HG03159 (cell line): ENCODE results near the gene WDPCP.
"Not testable (repeated sequence)": the region's sequence is repeated elsewhere in the genome, so short reads cannot be mapped to it uniquely, and the experiment has no call there.

Experiments used
- ATAC-seq: cut with Tn5 transposase; IDR thresholded peaks from one replicate; pipeline ENCODE4 v1.9.1; 2021; ENCODE audit warnings: mild to moderate bottlenecking, moderate library complexity; ENCODE audit not compliant: unreplicated experiment

The WDPCP gene

DNA sequence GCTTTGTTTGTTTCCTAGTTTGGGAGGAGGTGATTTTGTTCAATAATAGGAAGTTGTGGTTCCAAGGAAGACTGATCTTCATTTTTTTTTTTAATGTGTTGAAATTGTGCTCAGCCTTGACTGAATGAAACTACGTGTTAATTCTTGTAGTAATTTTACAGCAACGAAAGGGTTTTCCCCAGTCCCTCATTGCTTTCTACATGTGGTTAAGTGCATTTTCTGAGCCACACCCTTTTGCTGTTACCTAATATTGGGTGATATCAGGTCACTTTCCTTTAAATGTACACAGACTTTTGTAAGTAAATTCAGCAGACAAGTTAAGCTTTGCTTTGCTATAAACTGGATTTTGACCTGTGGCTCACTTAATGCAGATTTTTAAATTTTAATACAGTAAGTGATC is 464.1 kb downstream of the WDPCP start:
- ATAC-seq, result peak; percentile 78

DNA sequence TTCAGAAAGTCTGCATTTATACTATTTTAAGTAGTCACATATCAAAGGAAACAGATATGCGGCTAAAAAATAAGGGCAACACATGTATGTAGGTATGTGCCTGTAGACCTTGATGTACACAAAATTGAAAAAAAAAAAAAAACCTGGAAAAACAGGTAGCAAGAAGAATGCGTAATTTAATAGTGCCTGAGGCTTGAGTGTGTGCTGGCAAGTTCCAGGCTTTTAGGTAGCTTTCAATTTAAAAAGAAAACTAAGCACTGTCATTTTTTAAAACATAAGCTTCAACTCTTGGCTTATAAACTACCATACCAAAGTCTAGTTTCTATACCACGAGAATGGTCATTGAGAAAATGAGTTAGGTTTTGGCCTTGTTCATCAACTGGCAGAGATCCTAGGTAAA is 465.4 kb downstream of the WDPCP start:
- ATAC-seq, result no peak

DNA sequence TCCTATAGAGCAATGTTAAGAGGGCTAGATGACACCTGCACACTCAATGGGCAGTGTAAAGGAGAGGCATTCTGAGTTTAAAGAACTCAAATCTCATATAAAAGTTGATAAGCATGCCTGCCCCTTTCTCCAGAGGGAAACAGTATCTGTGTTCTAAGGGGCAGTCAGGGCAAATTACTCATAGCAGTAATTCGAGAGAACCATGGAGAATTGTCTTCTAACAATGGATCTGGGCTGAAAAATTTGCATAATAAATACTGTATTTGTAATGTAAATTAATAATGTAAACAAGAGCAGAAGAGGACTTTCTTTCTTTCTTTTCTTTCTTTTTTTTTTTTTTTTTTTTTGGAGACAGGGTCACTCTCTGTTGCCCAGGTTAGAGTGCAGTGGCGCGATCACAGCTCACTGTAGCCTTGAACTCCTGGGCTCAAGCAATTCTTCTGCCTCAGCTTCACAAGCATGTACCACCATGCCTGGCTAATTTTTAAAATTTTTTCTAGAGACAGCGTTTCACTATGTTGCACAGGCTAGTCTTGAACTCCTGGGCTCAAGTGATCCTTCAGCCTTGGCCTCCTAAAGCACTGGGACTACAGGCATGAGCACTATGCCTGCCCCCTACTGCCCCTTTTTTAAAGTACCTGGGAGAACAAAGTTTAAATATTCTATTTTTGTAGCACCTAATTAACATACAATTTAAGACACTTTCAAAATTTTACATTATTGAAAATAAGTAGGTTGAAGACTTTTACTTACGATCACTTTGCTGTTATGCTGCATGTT is 467.0 kb downstream of the WDPCP start:
- no peak for ATAC-seq

DNA sequence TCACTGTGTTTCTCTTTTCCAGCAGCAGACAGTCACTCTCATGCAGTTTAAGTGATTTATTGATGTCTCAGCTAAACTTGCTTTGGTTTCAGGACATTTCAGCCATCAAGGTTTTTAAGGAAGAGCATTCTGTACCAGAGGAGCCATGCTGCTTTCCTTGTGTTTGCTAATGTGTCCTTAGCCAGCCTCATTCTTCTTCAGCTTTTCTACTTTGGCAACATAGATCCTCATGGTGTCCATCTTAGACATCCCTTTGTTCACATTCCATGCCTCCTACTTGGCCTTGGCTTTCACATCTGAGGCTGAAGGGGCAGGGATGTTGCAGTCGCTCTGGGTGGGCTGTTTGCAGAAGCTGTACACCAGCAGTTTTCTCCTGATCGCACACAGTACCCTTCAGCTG is 469.5 kb downstream of the WDPCP start:
- ATAC-seq, result no peak

DNA sequence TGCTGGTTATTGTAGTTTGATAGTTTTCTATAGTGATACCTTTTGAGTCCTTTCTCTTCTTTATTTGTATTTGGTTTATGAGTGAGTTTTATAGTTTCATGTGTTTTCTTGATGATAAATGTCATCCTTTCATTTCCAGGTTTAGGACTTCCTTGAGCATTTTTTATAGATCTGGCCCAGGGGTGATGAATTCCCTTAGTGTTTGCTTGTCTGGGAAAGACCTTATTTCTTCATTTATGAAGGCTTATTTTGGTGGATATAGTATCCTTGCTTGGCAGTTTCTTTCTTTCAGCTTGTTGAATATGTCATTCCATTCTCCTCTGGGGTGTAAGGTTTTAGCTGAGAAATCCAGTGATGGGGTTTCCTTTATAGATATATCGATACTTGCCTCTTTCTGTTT is 483.8 kb downstream of the WDPCP start:
- ATAC-seq, result no peak

DNA sequence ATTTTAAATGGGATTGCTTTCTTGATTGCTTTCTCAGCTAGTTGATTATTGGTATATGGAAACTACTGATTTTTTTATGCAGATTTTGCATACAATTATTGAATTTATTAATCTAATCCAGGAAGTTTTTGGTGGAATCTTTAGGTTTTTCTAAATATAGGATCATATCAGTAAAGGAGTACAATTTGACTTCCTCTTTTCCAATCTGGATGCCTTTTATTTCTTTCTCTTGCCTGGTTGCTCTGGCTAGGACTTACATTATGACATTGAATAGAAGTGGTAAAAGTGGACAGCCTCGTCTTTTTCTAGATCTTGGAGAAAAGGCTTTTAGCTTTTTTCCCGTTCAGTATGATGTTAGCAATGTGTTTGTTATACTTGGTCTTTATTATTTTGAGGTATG is 486.3 kb downstream of the WDPCP start:
- no peak for ATAC-seq

DNA sequence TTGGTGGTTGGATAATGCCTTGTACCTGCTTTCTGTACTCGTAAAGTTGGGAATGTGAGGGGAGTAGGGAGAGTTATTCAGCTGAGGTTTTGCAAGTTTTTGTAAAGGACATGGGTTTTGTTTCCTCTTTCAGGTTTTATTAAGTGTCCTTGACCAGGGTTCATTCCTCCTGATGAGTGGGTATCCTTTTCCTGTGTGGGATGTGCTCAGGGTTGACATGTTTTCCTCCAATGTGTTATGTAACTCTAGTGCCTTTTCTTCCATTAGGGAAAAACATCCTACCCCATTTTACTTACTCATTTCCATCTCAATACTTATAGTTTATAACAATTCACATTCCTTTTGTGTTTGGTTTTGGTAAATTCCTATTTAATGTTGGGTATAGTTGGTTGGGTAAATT is 489.2 kb downstream of the WDPCP start:
- ATAC-seq, result no peak

DNA sequence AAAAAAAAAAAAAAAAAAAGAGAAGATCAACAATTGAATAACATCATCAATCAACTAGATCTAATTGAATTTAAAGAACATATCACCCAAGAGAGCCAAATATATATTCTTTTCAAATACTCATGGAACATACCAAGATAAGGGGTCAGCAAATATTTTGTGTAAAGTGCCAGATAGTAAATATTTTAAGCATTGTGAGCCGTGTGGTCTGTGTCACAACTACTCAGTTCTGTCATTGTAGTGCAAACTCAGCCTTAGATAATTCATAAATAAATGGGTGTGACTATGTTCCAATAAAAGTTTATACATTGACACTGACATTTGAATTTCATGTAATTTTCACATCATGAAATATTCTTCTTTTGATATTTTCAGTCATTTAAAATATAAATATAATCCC is 491.8 kb downstream of the WDPCP start:
- no peak for ATAC-seq

DNA sequence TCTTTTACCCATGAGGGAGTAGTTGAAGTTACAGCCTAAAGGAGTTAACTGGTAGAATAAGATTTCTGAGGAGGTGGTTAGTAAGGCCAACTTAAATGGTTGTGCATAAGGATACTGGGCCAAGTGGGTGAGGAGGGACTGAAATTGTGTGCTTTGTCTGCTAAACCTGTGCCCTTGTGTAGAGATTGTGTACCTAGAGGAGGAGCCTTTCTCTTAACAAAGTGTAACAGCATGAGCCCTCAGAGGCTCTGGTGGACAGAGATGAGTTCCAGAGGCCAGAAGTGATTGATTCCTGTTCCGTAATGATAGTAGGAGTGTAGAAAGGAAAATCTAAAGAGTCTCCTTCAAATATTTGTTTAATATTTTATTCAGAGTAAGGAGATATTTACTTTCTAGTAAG is 494.8 kb downstream of the WDPCP start:
- ATAC-seq, result no peak

DNA sequence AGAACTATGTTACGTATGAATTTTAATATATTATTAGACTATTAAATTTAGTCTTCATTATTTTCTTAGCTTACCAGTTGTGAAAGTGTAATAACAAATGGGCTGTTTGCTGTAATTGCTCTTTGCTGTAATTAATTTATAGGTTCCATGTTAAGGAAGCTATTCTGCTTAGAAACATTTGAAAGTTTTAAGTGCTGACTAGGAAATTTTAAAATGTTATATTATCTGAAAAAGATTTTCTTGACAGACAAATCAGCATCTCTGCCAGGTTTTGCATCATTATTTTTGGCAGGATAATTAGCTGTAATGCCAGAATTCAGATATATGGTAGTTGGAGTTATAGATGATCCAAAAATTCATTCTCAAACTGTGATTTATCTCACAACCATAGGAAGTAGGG is 495.4 kb downstream of the WDPCP start:
- ATAC-seq, result no peak

DNA sequence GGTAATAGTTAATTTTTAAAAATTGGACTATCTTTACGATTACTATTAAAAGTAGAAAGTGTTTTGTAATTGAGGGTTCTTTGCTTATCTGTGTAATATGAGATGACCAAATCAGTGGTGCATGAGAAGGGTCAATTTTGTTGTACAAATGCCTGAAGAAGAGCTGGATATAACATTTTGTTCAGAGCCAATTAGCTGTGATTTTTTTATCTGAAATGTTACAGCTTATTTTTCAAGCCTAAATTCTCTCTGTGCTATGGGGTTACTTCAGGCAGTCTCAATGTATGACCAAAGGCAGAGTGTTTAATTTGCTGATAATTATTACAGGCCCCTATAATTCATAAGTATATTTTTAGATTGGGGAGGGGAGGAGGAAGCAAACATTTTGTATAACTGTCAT is 495.9 kb downstream of the WDPCP start:
- ATAC-seq, result no peak

DNA sequence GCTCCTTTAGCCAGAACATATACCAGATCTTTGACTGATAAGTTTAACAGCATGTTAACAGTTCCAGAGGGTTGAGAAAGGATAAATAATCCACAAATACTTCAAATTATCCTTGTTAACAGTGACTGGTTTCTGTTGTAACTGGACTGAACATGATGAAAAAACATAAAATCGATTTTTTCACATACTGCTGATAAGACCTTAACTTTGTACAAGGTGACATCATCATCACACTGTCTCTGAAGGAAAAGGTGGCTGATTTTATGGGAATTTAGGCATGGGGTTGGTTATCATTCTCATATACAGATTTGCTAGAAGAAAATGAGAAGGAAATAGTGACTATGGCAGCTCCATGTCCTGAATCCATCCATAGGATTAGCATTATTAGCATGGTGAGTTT is 501.6 kb downstream of the WDPCP start:
- no peak for ATAC-seq

DNA sequence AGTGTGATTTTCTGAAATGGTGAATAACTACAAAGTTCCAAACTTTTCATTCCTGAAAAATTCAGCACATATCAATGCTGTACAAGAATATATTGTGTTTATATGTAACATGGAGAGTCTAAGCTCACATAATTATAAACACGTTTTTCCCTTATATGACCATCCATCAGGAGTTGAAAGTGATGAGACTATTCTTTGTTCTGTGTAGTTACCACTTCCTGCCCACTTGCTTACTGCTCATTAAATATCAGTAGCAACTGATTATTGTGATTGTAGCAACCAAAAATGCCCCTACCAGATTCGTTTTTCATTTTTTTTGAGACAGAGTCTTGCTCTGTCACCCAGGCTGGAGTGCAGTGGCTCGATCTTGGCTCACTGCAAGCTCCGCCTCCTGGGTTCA is 506.9 kb downstream of the WDPCP start:
- ATAC-seq, result no peak

DNA sequence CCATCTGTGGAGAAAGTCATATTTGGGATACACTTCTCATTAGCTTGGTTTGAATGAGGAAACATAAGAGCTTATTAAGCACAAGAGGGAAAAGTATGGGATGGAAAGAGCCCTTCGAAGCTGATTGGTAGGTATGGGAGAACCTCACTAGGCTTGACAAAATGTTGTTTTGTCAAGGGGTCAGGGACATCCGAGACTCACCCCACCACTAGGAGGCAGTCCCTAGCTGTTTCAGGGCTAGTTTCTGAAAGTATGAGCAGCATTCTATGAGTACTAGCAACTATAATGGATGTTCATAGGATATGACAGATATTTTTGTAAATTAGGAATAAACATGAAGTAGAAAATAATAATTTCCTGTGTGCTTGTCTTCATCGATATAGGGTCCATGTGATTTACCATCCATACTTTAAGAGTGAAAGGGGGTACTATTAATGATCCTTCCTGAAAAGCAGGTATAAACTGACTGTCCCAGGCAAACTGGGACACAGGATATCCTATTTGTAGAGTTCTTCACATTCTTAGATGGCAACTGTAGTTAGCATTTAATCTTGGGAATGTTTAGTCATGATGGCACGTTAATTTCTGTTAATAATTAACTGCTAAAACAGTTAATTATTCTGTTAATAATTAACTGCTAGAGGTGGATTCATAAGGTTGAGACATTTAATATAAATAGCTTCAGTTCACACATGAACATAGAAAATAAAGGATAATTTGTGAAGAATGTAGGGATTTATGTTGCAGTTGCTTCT is 509.2 kb downstream of the WDPCP start:
- ATAC-seq, result no peak

DNA sequence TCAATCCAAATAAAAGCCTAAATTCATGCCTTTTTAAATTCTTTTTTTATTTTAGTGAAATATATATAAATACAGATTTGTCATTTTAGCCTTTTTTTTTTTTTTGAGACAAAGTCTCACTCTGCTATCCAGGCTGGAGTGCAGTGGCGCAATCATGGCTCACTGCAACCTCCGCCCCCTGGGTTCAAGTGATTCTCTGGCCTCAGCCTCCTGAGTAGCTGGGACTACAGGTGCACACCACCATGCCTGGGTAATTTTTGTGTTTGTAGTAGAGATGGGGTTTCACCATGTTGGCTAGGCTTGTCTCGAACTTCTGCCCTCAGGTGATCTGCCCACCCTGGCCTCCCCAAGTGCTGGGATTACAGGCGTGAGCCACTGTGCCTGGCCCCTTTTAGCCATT is 513.9 kb downstream of the WDPCP start:
- ATAC-seq, result not testable (repeated sequence)

DNA sequence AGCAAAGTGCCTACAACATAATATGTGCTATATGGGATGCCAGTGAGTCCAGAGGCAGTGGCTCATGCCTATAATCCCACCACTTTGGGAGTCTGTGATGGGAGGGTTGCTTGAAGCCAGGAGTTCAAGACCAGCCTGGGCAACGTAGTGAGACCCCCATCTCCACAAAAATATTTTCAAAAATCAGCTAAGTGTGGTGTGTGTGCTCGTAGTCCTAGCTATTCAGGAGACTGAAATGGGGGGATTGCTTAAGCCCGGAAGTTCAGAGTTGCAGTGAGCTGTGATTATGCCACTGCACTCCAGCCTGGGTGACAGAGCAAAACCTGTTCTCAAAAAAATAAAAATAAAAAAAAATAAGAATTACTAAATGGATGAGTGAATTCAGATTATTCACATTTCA is 514.3 kb downstream of the WDPCP start:
- no peak for ATAC-seq

DNA sequence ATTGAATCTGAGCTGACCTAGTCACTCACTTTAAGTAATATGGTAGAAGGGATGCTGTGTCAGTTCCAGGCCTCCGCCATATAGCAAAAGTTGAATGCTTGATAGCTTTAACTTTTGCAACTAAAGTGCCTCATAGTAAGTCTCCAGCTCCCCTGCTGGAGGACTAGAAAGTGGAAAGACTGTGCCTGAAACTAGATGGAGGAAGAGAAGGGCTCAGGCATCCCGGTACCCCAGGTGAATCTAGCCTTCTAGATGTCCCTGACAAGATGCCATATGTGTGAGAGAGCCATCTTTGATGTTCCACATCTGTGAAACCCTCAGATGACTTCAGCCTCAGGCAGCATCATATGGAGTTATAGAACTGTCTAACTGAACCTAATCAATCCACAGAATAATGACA is 516.6 kb downstream of the WDPCP start:
- no peak for ATAC-seq
